GM12878 (cell line): ENCODE data around the gene WBP1L. TPM values are rescaled to one million over a fixed set of nuclear protein-coding genes. Genes with fewer than 3 reads are reported as not detected.

ENCODE experiments used
- ATAC-seq: fragments of 200-7000 bp; cut with Tn5 transposase; 3 replicates; pipeline ENCODE4 v1.9.1; 2020; ENCODE audit warnings: mild to moderate bottlenecking, moderate library complexity
- BruUV-seq: library from RNA; stranded (reverse); fragments of 400-500 nt; replicated peaks from 2 replicates; lab custom pipeline; 2021; lab: Mats Ljungman, UMichigan
- CTCF ChIA-PET: fragments of 300-600 bp; sonication (Branson Sonifier 250); formaldehyde crosslinking; extraction: SDS; loops from one replicate; lab custom pipeline; 2021; ENCODE audit warnings: inconsistent platforms; lab: Yijun Ruan, JAX
- POLR2A ChIA-PET: fragments of 350-600 bp; formaldehyde crosslinking; extraction: SDS; loops from one replicate; lab custom pipeline; 2021; ENCODE audit warnings: inconsistent platforms; lab: Charles Lee
- RAD21 ChIA-PET: fragments of 300-600 bp; sonication (Branson Sonifier 250); formaldehyde crosslinking; loops from one replicate; lab custom pipeline; 2023; ENCODE audit warnings: antibody characterized with exemption; ENCODE audit not compliant: unreplicated experiment; lab: Charles Lee
- SMC1A ChIA-PET: fragments of 300-600 bp; sonication (Branson Sonifier 250); formaldehyde crosslinking; loops from one replicate; lab custom pipeline; 2023; ENCODE audit not compliant: unreplicated experiment, uncharacterized antibody; lab: Charles Lee
- DNase-seq: peaks from one replicate; pipeline ENCODE4 v3.0.0-alpha.2; 2011; ENCODE audit warnings: low read depth, low spot score
- FAIRE-seq: peaks from 3 replicates; lab custom pipeline; 2011; peaks lifted over from hg19 to GRCh38; lab: Jason Lieb, UNC
- H2AFZ ChIP-seq: 2 replicates; pipeline ENCODE4 v1.6.0; 2011; ENCODE audit warnings: low read depth, low read length, control low read depth; ENCODE audit not compliant: control insufficient read depth
- H3K27ac ChIP-seq: 2 replicates; pipeline ENCODE4 v1.5.1; 2011; ENCODE audit warnings: control low read depth; ENCODE audit not compliant: control insufficient read depth, insufficient read depth
- H3K27me3 ChIP-seq, 2 experiments: replicated peaks in 1 of 2; 2 replicates each; pipeline versions ENCODE4 v1.6.0 to v1.6.1; 2011; ENCODE audit warnings: low read length in 1 of 2; ENCODE audit not compliant: control insufficient read depth in 2 of 2, insufficient read depth in 2 of 2
- H3K36me3 ChIP-seq, 2 experiments: 2 replicates each; pipeline ENCODE4 v1.5.1; 2011; ENCODE audit warnings: low read length in 1 of 2; ENCODE audit not compliant: control insufficient read depth in 2 of 2, insufficient read depth in 2 of 2
- H3K4me1 ChIP-seq: 2 replicates; pipeline ENCODE4 v1.6.1; 2011; ENCODE audit warnings: mild to moderate bottlenecking, low read length, moderate library complexity, mixed read lengths; ENCODE audit not compliant: control insufficient read depth, insufficient read depth
- H3K4me2 ChIP-seq: 2 replicates; pipeline ENCODE4 v1.6.0; 2011; ENCODE audit warnings: control low read depth; ENCODE audit not compliant: control insufficient read depth, insufficient read depth
- H3K4me3 ChIP-seq: fragments of 200-600 bp; sonication (generic); 2 replicates; pipeline ENCODE4 v1.5.1; 2016
- H3K79me2 ChIP-seq: 2 replicates; pipeline ENCODE4 v1.6.0; 2011; ENCODE audit warnings: low read length; ENCODE audit not compliant: control insufficient read depth, insufficient read depth
- H3K9ac ChIP-seq: 2 replicates; pipeline ENCODE4 v1.8.0; 2011; ENCODE audit warnings: low read length, control low read depth, mixed read lengths; ENCODE audit not compliant: control insufficient read depth, insufficient read depth
- H3K9me3 ChIP-seq: replicated peaks from 3 replicates; pipeline ENCODE4 v1.5.1; 2011; ENCODE audit warnings: mild to moderate bottlenecking, low read length; ENCODE audit not compliant: control insufficient read depth, insufficient read depth
- H4K20me1 ChIP-seq: 2 replicates; pipeline ENCODE4 v1.6.0; 2011; ENCODE audit not compliant: control insufficient read depth, insufficient read depth
- BMI1 ChIP-seq: fragments of 450-650 bp; IDR thresholded peaks from 2 replicates; pipeline ENCODE4 v1.6.1; 2016; ENCODE audit warnings: mild to moderate bottlenecking, moderate library complexity, borderline replicate concordance
- EP300 ChIP-seq, 2 experiments: fragments of 150-350 bp in 1 of 2; IDR thresholded peaks; 2 replicates each; pipeline ENCODE4 v1.6.1; 2011 to 2012; ENCODE audit warnings: low read depth in 2 of 2, low read length in 2 of 2, borderline replicate concordance in 1 of 2, improper control_type of control experiment in 1 of 2, inconsistent platforms in 1 of 2; ENCODE audit not compliant: control insufficient read depth in 1 of 2
- RAD51 ChIP-seq: fragments of 450-650 bp; IDR thresholded peaks from 2 replicates; pipeline ENCODE4 v1.6.1; 2016; ENCODE audit warnings: moderate library complexity, mild to moderate bottlenecking, inconsistent platforms
- RB1 ChIP-seq: fragments of 450-650 bp; formaldehyde crosslinking; IDR thresholded peaks from 2 replicates; pipeline ENCODE4 v1.6.1; 2017; ENCODE audit warnings: mild to moderate bottlenecking, borderline replicate concordance
- STAT1 ChIP-seq: fragments of 450-650 bp; conservative IDR thresholded peaks from 2 replicates; pipeline ENCODE4 v1.6.1; 2014; ENCODE audit warnings: antibody characterized with exemption, mild to moderate bottlenecking
- ZBED1 ChIP-seq: IDR thresholded peaks from 2 replicates; pipeline ENCODE4 v1.6.1; 2016; ENCODE audit warnings: borderline replicate concordance
- WGBS: methylation state at CpG from one replicate; pipeline ENCODE4 v1.1.6; 2016; ENCODE audit warnings: low lambda C conversion rate; ENCODE audit not compliant: insufficient replicate concordance, insufficient coverage; ENCODE audit errors: missing lambda C conversion rate; 5-methylcytosine and 5-hydroxymethylcytosine counted together
- in situ Hi-C: fragments of 300-500 bp; cut with MboI; formaldehyde crosslinking; loops from 9 replicates; pipeline ENCODE4 v1.14.3; 2018; ENCODE audit warnings: mixed read lengths
- intact Hi-C: fragments of 100-400 bp; cut with micrococcal nuclease; formaldehyde crosslinking; loops from one replicate; pipeline ENCODE4 v1.14.2; 2022; ENCODE audit not compliant: unreplicated experiment
- polyA plus RNA-seq, 11 experiments: library from polyadenylated mRNA; depleted of rRNA in 4 of 11; unstranded in 6 of 11; stranded (reverse) in 5 of 11; fragments of >200 nt; fragmentation: Nextera tagmentation in 4 of 11; fragmentation: Illumina TruSeq in 1 of 11; extraction: Ambion mirVana in 4 of 11; extraction: Trizol in 1 of 11; gene quantifications; 1 replicate in 1 of 11; 2 replicates in 10 of 11; pipeline versions ENCODE4 v1.2.1 to v1.2.3, GENCODE V29; 2011 to 2016; ENCODE audit warnings: inconsistent platforms in 2 of 11, missing spikeins in 2 of 11, low read depth in 1 of 11
- total RNA-seq, 4 experiments: library from RNA; depleted of rRNA in 3 of 4; stranded (reverse); fragments of >200 nt in 3 of 4; fragmentation: Illumina TruSeq in 1 of 4; extraction: Trizol in 1 of 4; gene quantifications; 2 replicates each; pipeline versions ENCODE4 v1.2.1 to v1.2.3, GENCODE V29; 2013 to 2021
- TF ChIP-seq, protein P1 (sequence below): IDR thresholded peaks from 2 replicates; pipeline ENCODE4 v1.6.1; 2012; ENCODE audit warnings: low read depth, low read length, improper control_type of control experiment
- TF ChIP-seq, protein P2 (sequence below): IDR thresholded peaks from 2 replicates; pipeline ENCODE4 v1.6.1; 2012; ENCODE audit warnings: low read length, inconsistent platforms
- TF ChIP-seq, protein P3 (sequence below): fragments of 450-650 bp; IDR thresholded peaks from 2 replicates; pipeline ENCODE4 v1.6.1; 2016; ENCODE audit warnings: mild to moderate bottlenecking, moderate library complexity, borderline replicate concordance
- TF ChIP-seq, protein P4 (sequence below): fragments of 450-650 bp; IDR thresholded peaks from 2 replicates; pipeline ENCODE4 v1.6.1; 2017; ENCODE audit warnings: mild to moderate bottlenecking, moderate library complexity
- TF ChIP-seq, protein P5 (sequence below): fragments of 450-650 bp; IDR thresholded peaks from 2 replicates; pipeline ENCODE4 v1.6.1; 2017; ENCODE audit warnings: mild to moderate bottlenecking, low read depth, inconsistent platforms; ENCODE audit not compliant: poor library complexity, severe bottlenecking

Gene WBP1L
- total and polyA plus RNA-seq, 10 of the 15 experiments (the other 5 are each of a cell fraction or from before 2014, with no cell fraction given) = 3.7 to 18.8 (median 12.3) TPM

DNA sequence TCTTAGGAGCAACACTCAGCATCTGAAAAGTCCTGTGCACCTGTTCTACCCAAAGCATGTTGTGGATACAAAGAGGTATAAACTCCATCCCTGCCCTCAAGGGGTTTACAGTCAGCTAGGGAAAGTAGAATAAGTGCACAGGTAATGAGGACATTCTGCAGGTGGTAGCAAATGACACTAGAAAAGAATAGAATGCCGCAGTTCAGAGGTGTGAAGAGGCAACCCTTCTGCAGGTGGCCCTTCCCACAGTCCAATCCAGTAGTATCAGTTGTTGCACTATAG, 36.7 kb downstream of the WBP1L start:
- no peaks in the 10 kb centered on the region for H3K4me1 ChIP-seq
- POLR2A ChIA-PET = no interaction called here
- CTCF ChIA-PET = interaction anchor here (1.1 kb wide), 1 partner anchor 9 kb away, joined by 3 read pairs; no protein-coding TSS in a partner anchor
- SMC1A ChIA-PET = no interaction called here
- no peak for DNase-seq
- H2AFZ ChIP-seq = no peak overlapping the region
- no peaks in the 10 kb centered on the region for H4K20me1 ChIP-seq
- no peak overlapping the region for H3K4me3 ChIP-seq
- WGBS = 93% methylated on average over 1 of the region's 1 CpG
- H3K27me3 ChIP-seq = no peaks in the 10 kb centered on the region
- no TSS peak for BruUV-seq
- in situ Hi-C loops (no loop called here), intact Hi-C loops (no loop called here)
- H3K4me2 ChIP-seq = no peak overlapping the region
- H3K36me3 ChIP-seq = peaks cover 0 to 6% of the 10 kb centered on the region in 2 experiments; a peak in 2 of 4 replicates
- no peak overlapping the region for H3K9ac ChIP-seq
- no peak overlapping the region for H3K27ac ChIP-seq
- no peaks in the 10 kb centered on the region; the same call in none of the 2 replicates for H3K79me2 ChIP-seq
- RAD21 ChIA-PET = no interaction called here
- ATAC-seq = no peak
- FAIRE-seq = no peak
- H3K9me3 ChIP-seq = no peaks in the 10 kb centered on the region
- TF ChIP-seq, protein P1, sequence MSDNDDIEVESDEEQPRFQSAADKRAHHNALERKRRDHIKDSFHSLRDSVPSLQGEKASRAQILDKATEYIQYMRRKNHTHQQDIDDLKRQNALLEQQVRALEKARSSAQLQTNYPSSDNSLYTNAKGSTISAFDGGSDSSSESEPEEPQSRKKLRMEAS = no peak
- TF ChIP-seq RB1 = no peak
- TF ChIP-seq EP300 (IDR thresholded peaks at IDR 0.05; ENCODE audit: borderline replicate concordance in 1 of 2, control insufficient read depth in 1 of 2, low read depth in 2 of 2, low read length in 2 of 2) = no peak
- no peak for TF ChIP-seq ZBED1
- no peak for TF ChIP-seq BMI1
- TF ChIP-seq, protein P2, sequence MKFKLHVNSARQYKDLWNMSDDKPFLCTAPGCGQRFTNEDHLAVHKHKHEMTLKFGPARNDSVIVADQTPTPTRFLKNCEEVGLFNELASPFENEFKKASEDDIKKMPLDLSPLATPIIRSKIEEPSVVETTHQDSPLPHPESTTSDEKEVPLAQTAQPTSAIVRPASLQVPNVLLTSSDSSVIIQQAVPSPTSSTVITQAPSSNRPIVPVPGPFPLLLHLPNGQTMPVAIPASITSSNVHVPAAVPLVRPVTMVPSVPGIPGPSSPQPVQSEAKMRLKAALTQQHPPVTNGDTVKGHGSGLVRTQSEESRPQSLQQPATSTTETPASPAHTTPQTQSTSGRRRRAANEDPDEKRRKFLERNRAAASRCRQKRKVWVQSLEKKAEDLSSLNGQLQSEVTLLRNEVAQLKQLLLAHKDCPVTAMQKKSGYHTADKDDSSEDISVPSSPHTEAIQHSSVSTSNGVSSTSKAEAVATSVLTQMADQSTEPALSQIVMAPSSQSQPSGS = no peak
- TF ChIP-seq STAT1 = no peak
- TF ChIP-seq, protein P3, sequence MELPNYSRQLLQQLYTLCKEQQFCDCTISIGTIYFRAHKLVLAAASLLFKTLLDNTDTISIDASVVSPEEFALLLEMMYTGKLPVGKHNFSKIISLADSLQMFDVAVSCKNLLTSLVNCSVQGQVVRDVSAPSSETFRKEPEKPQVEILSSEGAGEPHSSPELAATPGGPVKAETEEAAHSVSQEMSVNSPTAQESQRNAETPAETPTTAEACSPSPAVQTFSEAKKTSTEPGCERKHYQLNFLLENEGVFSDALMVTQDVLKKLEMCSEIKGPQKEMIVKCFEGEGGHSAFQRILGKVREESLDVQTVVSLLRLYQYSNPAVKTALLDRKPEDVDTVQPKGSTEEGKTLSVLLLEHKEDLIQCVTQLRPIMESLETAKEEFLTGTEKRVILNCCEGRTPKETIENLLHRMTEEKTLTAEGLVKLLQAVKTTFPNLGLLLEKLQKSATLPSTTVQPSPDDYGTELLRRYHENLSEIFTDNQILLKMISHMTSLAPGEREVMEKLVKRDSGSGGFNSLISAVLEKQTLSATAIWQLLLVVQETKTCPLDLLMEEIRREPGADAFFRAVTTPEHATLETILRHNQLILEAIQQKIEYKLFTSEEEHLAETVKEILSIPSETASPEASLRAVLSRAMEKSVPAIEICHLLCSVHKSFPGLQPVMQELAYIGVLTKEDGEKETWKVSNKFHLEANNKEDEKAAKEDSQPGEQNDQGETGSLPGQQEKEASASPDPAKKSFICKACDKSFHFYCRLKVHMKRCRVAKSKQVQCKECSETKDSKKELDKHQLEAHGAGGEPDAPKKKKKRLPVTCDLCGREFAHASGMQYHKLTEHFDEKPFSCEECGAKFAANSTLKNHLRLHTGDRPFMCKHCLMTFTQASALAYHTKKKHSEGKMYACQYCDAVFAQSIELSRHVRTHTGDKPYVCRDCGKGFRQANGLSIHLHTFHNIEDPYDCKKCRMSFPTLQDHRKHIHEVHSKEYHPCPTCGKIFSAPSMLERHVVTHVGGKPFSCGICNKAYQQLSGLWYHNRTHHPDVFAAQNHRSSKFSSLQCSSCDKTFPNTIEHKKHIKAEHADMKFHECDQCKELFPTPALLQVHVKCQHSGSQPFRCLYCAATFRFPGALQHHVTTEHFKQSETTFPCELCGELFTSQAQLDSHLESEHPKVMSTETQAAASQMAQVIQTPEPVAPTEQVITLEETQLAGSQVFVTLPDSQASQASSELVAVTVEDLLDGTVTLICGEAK = no peak
- TF ChIP-seq RAD51 = no peak
- TF ChIP-seq, protein P4, sequence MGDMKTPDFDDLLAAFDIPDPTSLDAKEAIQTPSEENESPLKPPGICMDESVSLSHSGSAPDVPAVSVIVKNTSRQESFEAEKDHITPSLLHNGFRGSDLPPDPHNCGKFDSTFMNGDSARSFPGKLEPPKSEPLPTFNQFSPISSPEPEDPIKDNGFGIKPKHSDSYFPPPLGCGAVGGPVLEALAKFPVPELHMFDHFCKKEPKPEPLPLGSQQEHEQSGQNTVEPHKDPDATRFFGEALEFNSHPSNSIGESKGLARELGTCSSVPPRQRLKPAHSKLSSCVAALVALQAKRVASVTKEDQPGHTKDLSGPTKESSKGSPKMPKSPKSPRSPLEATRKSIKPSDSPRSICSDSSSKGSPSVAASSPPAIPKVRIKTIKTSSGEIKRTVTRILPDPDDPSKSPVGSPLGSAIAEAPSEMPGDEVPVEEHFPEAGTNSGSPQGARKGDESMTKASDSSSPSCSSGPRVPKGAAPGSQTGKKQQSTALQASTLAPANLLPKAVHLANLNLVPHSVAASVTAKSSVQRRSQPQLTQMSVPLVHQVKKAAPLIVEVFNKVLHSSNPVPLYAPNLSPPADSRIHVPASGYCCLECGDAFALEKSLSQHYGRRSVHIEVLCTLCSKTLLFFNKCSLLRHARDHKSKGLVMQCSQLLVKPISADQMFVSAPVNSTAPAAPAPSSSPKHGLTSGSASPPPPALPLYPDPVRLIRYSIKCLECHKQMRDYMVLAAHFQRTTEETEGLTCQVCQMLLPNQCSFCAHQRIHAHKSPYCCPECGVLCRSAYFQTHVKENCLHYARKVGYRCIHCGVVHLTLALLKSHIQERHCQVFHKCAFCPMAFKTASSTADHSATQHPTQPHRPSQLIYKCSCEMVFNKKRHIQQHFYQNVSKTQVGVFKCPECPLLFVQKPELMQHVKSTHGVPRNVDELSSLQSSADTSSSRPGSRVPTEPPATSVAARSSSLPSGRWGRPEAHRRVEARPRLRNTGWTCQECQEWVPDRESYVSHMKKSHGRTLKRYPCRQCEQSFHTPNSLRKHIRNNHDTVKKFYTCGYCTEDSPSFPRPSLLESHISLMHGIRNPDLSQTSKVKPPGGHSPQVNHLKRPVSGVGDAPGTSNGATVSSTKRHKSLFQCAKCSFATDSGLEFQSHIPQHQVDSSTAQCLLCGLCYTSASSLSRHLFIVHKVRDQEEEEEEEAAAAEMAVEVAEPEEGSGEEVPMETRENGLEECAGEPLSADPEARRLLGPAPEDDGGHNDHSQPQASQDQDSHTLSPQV = no peak
- TF ChIP-seq, protein P5, sequence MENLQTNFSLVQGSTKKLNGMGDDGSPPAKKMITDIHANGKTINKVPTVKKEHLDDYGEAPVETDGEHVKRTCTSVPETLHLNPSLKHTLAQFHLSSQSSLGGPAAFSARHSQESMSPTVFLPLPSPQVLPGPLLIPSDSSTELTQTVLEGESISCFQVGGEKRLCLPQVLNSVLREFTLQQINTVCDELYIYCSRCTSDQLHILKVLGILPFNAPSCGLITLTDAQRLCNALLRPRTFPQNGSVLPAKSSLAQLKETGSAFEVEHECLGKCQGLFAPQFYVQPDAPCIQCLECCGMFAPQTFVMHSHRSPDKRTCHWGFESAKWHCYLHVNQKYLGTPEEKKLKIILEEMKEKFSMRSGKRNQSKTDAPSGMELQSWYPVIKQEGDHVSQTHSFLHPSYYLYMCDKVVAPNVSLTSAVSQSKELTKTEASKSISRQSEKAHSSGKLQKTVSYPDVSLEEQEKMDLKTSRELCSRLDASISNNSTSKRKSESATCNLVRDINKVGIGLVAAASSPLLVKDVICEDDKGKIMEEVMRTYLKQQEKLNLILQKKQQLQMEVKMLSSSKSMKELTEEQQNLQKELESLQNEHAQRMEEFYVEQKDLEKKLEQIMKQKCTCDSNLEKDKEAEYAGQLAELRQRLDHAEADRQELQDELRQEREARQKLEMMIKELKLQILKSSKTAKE = no peak
